HG02610 (cell line): ENCODE results near the gene TMEFF1.
"Not testable (repeated sequence)": the region's sequence is repeated elsewhere in the genome, so short reads cannot be mapped to it uniquely, and the experiment has no call there.

Experiments used
- ATAC-seq: cut with Tn5 transposase; IDR thresholded peaks from one replicate; pipeline ENCODE4 v1.9.1; 2021; ENCODE audit warnings: mild to moderate bottlenecking, moderate library complexity; ENCODE audit not compliant: unreplicated experiment

The TMEFF1 gene, protein sequence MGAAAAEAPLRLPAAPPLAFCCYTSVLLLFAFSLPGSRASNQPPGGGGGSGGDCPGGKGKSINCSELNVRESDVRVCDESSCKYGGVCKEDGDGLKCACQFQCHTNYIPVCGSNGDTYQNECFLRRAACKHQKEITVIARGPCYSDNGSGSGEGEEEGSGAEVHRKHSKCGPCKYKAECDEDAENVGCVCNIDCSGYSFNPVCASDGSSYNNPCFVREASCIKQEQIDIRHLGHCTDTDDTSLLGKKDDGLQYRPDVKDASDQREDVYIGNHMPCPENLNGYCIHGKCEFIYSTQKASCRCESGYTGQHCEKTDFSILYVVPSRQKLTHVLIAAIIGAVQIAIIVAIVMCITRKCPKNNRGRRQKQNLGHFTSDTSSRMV

DNA sequence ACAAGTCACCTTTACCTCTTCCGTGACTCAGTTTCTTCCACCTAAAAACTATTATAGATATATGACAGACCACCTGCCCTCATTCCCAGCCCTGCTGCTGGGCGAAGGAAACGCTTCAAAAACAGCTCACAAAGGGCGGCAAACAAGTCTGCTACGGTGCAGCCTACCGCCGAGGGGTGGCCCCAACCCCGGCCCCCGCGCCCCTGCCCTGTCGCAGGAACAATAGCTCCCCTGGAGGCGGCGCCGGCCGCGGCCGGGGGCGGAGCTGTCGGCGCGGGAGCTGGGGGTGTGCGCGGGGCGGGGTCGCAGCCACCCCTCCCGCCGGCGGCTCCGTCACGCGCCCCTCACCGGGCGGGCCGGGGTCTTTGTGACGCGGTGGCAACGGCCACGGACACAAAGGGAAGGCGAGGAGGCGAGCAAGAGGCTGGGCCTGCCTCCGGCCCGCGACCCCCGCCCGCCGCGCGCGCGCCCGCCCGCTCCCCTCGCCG lies at the start of gene TMEFF1:
Gene TMEFF1 (plus strand): TSS at position 362 of the 488 bp plus-strand sequence. CDS start 396 bp downstream, outside the sequence.
- ATAC-seq = peak; percentile 48

DNA sequence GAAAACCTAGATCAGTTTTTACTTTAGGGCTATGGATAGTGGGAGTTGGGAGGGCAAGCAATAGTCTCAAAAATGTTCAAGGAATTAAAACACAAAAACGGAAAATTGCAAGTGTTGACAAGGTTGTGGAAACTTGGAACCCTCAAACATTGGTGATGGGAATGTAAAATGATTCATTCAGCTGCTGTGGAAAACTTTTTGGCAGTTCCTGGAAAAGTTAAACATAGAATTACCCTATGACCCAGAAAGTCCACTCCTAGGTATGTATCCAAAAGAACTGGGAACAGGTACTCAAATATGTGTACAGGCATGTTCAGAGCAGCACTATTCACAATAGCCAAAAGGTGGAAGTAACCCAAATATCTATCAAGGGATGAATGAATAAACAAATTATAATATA lies 47.2 kb upstream of the TMEFF1 start:
- ATAC-seq = no peak

DNA sequence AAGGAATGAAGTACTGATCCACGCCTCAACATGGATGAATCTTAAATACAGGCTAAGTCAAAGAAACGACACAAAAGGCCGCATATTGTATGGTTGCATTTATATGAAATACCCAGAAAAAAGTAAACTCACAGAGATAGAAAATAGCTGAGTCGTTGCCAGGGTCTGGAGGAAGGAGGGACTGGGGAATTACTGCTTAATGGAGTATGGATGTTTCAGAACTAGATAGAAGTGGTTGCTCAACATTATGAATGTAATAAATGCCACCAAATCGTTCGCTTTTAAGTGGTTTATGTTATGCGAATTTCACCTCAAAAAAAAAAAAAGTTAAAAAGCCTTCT lies 46.8 kb upstream of the TMEFF1 start:
- ATAC-seq = no peak

DNA sequence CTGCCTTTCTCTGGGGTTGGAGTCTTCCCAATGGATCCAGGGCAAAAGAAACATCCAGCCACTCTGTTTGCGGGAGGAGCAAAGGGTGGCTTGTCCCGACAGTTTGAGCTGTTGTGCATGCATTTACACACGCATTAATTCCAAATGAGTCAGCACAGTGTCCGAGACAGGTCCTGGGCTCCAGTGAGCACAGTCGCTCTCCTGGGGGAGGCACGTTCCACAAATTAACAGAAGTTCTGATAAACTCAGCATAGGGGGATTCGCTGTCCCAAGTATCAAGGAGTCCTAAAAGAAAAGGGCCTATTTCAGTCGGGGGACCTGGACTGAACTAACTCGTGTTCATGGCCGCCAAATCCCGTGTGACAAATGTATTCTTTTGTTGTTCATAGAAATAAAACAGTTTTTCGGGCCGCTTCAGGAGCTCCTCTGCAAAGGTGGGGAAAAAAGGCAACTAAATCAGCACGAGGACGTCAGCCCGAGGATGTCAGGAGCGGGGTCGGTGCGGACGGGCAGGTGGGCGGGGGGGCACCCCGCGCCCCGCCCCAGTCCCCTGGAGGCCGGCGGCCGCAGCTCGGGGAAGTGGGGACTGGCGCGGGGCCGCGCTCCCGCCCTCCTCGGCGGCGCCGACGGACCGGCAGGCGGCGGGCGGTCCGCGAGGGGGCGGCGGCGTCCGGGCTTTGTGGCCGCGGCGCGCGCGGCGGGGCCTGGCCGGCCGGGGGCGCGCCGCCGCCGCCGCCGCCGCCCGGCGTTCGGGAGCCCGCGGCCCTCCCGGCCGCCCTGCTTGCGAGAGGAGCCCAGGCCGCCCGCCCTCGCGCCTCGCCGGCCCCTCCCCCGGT lies 46.2 kb upstream of the TMEFF1 start, which contains the start of gene MSANTD3:
Gene MSANTD3 (plus strand): TSS at position 614 of the 836 bp plus-strand sequence. CDS start 14,796 bp downstream, outside the sequence.
- peak; percentile 77 for ATAC-seq

DNA sequence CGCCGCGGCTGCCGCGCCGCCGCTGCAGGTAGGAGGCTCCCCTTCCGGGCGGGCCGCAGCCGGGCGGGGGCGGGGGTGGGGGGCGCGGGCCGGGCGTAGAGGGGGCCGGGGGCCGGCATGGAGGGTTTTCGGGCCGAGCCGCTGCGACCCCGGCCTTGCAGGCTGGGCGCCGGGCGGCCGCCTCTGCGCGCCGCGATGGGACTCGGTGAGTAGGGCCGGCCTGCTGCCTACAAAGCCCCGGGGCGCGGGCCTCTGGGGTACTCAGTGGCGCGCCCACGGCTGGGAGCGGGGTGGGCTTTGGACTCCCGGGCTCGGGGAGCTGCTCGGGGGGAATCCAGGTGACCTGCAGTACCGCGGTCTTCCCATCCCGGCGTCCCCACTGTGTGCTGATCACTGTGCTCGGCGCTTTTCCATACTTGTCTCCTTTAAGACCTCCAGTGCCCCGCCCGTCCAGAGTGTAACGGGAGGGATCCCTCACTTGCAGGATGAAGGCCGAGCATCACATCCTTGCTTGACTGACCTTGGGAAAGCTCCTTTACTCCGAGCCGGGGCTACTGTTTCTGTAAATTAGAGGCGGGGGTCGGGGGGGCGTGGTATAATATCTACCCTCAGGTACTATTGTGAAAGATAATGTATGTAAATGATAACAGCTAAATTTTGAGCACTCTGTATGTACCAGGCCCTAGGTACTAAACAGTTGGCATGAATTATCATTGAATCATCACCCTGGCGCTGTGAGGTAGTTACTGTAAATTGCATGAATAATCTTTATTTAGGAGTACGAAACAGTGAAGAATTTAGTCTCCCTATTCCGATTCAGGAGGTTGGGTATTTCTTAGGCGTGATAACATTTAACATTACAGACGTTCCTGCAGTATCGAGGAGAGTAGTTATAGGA lies 45.3 kb upstream of the TMEFF1 start:
- peak; percentile 52 for ATAC-seq

DNA sequence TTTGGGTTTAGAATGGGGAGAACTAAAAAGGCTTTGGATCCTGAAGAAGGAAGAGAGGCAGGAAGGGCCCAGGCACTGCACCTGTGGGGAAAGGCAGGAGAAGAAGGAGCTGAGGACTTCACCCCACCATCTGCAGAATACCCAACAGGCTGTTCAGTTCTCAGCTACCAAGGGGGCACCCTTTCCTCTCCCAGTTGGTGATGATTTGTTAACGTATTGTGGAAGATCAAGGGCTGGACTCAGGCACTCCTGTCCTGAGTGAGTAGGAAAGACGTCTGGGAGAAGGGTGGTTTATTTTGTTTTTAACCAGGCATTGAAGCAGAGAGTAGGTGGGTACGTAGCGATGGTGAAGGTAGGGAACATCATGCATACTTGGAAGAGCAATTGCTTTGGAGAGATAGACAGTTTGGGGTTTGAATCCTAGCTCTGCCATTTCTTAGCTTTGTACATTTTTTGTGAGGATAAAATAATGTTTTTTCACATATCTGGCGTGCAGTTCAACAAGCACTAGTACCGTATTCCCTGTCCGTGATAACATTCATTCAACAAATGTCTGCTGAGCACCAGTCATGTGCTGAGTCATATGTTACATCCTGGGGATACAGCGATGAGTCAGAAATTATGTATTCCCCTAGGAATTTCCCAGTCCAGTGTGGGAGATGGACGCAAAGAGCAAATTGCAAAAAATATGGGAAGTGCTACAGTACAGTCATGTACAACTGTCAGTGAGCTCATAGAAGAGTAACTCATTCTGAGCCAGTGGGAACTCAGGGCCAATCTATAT lies 43.9 kb upstream of the TMEFF1 start:
- ATAC-seq = no peak

DNA sequence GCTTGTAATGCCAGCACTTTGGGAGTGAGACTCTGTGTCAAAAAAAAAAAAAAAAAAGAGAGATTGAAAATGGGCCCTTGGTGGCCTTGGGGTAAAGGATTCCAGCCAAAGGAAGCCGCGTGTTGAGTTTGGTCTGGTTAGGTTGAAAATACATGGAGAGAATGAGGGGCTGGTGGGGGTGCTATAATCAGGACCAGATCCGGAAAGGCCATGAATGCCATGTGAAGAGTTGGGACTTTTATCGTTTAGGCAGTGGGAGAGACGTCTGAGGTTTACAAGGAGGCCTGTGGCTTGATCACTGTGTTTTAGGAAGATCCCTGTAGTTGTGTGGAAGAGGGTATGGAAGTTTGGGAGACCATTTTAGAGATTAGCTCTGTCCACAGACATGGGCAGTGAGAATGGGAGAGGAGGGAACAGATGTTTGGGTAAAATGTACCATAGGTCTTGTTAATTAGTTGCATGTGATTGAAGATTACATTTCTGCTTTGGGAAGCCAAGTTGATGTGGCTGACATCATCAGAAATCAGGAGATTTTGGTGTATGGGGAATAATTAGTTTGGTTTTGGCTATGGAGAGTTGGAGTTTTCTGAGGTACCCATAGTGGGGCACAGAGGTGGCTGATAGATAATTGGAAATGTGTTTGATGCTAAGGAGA lies 42.5 kb upstream of the TMEFF1 start:
- ATAC-seq = no peak

DNA sequence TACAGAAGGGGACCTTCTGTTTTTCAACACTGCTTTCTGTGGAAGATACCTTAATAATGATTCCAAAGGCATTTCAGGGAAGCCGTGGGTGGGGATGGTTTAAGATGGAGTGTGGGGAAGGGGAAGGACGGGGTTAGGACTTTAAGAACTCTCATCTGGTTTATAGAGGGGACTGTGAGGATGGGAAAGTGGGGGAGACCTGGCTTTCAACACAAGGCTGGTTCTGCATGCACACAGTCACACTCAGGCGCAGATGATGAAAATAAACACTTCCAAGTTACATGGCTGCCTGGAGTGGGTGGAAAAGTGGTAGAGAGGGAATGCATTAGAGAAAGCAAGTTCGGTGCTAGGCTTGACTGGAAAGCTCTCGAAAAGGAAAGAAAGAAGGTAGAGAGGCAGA lies 41.1 kb upstream of the TMEFF1 start:
- no peak for ATAC-seq

DNA sequence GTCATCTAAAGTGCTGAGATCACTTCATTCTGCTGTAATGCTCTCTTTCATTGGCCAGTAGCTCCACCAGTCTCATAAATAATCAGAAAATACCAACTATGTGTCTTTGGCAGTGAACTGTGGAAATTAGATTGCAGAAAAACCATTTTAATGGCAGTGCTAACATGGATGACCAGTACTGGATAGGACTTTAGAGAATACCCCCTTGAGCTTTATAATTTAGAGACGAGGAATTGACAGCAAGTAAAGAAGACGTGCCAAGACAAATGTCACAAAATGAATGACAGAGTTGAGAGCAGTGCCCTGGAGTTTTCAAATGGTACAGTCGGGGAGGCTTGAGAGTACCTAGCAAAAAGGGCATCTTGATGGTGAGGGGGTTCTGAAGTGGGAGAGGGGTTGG lies 40.2 kb upstream of the TMEFF1 start:
- ATAC-seq = no peak

DNA sequence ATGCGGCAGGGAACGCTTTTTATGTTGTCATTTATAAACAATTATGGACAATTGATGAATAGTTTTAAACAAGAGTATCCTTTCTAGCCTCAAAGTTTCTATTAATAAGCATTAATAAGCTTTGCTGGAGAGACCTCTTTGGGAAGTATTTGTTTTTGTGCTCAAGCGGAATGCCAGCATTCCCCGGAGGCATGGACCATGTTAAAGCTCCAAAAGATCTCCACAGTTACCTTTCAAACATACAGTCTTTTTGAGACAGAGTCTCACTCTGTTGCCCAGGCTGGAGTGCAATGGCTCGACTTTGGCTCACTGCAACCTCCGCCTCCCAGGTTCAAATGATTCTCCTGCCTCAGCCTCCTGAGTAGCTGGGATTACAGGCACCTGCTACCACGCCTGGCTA lies 36.4 kb upstream of the TMEFF1 start:
- no peak for ATAC-seq

DNA sequence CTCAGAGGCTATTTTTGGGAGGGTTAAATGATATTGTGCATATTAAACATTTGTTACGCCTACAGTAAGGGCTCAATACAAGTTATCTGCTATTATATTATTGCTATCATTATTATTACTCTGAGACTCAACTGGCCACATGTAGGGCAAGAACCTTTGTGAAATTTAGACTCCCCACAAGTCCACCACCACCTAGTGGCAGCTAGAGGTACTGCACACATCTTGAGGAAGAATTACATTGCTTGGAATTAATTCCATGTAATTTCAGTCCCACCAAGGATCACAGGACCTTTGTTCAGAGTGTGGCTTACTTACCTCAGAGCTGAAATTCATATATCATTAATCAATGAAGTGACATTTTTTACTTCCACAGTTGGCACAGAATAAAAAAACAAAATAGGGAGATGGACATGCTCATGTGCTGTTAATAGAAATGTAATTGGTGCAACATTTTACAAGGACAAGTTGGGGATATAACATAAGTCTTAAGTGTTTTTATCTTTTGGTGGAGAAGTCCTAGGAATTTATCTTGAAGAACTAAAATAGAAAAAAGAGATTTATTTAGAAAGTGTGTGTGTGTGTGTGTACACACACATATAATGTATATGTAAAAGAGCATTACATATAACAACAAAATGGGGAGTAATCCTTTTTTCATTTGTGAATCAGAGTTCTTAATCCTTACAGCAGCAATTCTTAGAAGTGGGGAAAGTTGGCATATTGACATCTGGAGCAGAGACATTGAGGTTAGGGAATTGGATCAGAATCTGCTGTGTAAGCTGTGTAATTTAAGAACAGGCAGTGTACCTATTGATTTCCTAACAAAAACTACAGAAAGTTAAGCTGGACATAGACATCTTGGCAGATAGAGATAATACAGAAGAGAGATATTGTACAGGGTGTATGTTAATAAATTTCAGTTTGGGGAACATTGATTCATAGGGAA lies 34.8 kb upstream of the TMEFF1 start:
- peak; percentile 48 for ATAC-seq

DNA sequence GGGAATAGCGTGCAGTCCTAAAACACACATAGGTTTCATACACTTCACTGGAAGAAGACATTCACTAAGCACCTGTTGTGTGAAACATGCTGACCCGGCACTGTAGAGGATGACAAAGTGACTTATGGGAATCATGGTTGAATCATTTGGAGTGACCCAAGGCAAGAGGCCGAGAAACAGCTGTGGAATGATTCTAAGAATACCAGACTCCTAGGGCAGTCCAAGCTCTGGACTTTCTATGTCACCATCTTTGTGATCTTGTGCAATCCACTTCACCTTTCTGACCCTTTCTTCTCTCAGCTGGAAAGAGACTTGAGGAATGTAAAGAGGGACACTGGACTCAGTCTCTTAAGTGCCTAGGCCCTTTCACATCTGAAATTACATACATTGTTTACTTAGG lies 32.9 kb upstream of the TMEFF1 start:
- no peak for ATAC-seq

DNA sequence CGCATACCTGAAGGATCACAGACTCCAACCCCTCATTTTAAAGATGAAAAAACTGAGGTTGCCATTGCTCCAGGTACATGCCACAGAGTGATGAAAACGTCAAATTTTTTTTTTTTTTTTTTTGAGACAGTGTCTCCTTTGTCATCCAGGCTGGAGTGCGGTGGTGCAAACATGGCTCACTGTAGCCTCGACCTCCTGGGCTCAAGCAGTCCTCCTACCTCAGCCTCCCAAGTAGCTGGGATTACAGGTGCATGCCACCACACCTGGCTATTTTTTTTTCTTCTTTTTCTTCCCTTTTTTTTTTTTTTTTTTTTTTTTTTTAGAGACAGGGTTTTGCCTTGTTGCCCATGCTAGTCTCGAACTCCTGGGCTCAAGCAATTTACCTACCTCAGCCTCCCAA lies 32.5 kb upstream of the TMEFF1 start:
- not testable (repeated sequence) for ATAC-seq

DNA sequence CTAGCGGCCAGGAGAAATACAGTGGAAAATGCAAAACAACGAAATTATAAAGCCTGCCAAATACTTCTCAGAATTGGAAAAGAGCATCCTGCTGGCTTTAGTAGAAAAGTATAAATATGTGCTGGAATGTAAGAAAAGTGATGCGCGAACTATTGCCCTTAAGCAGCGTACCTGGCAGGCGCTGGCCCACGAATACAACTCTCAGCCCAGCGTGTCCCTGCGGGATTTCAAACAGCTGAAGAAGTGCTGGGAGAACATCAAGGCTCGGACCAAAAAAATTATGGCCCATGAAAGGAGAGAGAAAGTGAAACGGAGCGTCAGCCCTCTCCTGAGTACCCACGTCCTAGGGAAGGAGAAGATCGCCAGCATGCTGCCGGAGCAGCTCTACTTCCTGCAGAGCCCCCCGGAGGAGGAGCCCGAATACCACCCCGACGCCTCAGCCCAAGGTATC lies 31.0 kb upstream of the TMEFF1 start:
- no peak for ATAC-seq

DNA sequence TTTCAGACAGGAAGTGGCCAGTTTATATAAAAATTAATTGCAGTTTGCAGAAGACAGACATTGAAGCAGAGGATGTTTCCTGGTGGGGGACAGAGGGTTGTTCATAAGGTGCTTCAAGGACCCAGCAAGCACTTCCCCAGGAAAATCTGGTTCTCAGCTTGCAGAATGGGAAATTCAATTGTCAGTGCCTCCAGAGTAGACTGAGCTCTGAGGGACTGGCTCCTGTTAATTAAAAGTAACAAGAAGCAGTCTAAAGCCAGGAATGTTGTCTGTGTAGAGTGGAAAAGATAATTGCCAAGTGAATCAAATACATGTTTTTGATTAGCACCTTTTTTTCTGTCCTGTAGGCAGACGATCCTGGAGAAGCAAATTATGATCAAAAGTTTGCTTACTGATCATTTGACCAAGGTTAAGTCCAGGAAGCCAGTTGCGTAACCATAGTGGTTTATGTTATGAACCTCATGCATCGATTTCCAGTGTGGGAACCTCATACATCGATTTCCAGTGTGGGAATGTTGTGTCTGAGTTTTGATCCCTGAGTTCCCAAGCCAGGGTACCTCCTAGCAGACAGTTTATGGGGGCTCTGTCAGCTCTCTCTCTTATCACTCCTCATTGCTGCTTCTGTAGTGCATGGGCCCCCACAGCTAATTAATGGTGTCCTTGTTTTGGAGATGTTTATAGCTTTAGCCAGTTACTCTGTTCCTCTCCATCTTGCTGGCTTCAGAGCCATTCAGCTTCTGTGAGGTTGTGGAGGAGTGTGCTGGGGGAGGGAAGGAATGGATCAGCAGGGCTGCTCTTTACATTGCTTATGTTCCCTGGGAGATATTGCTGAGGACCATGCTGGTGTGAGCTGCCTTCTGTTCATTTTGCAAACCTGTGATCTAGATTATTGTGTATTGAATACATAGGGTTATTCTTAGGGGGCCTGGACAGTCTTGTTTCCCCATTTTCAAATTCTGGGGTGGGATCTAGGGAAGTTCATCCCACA lies 28.9 kb upstream of the TMEFF1 start:
- ATAC-seq = no peak

DNA sequence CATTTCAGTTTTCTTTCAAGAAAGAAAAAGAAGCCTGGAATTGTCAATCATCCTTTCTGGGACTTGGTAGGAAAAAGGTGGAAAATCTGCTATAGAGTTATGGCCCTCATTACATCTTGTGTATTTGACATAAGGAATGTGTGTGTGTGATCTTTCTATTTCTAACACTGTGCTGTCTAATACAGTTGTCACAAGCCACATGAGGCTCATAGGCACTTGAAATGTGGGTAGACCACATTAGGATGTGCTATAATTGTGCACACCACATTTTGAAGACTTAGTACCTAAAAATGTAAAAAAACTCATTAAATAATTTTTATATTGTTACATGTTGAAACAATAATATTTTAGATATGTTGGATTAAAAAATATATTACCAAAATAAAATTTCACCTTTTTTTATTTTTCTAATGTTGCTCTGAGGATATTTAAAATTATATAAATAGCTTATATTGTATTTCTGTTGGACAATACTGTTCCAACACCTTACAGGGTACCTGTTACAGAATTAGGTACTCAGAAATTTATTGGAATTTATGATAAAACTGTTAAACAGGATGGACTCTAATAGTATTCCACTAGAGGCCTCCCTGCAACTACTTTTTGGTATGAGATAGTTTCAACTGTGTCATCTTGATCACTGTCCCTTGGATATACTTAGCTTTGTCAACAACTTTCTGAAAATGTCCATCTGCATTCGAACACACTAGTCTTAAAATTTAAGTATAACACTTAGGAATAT lies 27.6 kb upstream of the TMEFF1 start:
- no peak for ATAC-seq
